H1 (cell line): ENCODE results near the gene SEC16A. TPM values are rescaled to one million over a fixed set of nuclear protein-coding genes. Genes with fewer than 3 reads are reported as not detected.

ENCODE experiments used
- ASH2L ChIP-seq: fragments of 200-600, 300-600 bp; sonication (generic); IDR thresholded peaks from one replicate; pipeline ENCODE4 v1.7.1; 2017; ENCODE audit warnings: low read length
- HDAC2 ChIP-seq, 2 experiments: fragments of 300-600 bp in 1 of 2; sonication (generic) in 1 of 2; IDR thresholded peaks; 2 replicates each; pipeline ENCODE4 v1.6.1; 2011 to 2012; ENCODE audit warnings: low read depth in 2 of 2, low read length in 2 of 2, mild to moderate bottlenecking in 2 of 2, moderate library complexity in 2 of 2, borderline replicate concordance in 1 of 2, inconsistent platforms in 1 of 2
- polyA plus RNA-seq, 7 experiments: library from polyadenylated mRNA; depleted of rRNA in 3 of 7; stranded (reverse) in 5 of 7; unstranded in 2 of 7; fragments of >200 nt in 5 of 7; fragments of 200-250 nt in 2 of 7; gene quantifications; 1 replicate in 5 of 7; 2 replicates in 1 of 7; 4 replicates in 1 of 7; pipeline versions ENCODE4 v1.2.1 to v1.2.3, GENCODE V29; 2011 to 2013; ENCODE audit warnings: missing spikeins in 2 of 7, mixed read lengths in 2 of 7
- total RNA-seq: library from RNA; stranded (reverse); fragmentation: NEBNext Ultra II Directional; extraction: Animal tissue kit (Norgen Biotek cat#: 25700); gene quantifications from 2 replicates; pipeline ENCODE4 v1.2.1, GENCODE V29; 2021
- TF ChIP-seq, protein P1 (sequence below): fragments of 300-600 bp; sonication (generic); IDR thresholded peaks from 2 replicates; pipeline ENCODE4 v1.7.1; 2012; ENCODE audit warnings: low read length, moderate library complexity, mild to moderate bottlenecking, inconsistent platforms; ENCODE audit not compliant: insufficient replicate concordance

The SEC16A gene
- total and polyA plus RNA-seq, 2 of the 8 experiments (the other 6 are each of a cell fraction or from before 2014, with no cell fraction given), result 21.6 to 49.0 TPM

DNA sequence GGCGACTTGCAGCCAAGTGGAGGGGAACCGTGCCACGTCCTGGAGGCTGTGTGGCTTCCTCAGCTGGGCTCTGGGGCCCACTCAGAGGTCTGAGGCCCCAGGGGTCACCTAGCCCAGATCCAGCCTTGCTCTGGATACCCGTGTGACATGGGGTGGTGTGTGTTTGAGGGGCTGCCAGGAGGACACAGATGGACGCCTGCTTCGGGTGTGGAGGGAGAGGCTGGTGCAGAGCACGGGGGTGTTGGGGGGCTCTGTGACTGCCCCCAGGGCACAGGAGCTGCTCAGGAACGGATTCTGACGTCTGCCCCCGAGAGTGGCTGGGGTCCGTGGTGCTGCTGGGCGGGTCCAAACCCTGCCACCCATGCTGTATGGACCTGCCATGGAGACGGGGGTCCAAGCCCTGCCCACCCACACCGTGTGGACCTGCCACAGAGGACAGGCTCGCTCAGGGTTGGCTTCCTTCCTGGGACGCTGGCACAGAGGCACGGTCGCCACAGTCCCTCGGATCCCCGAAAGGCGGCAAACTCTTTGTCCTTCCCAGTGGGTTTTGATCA, 53.7 kb downstream of the SEC16A start (continued):
- TF ChIP-seq, protein P1, sequence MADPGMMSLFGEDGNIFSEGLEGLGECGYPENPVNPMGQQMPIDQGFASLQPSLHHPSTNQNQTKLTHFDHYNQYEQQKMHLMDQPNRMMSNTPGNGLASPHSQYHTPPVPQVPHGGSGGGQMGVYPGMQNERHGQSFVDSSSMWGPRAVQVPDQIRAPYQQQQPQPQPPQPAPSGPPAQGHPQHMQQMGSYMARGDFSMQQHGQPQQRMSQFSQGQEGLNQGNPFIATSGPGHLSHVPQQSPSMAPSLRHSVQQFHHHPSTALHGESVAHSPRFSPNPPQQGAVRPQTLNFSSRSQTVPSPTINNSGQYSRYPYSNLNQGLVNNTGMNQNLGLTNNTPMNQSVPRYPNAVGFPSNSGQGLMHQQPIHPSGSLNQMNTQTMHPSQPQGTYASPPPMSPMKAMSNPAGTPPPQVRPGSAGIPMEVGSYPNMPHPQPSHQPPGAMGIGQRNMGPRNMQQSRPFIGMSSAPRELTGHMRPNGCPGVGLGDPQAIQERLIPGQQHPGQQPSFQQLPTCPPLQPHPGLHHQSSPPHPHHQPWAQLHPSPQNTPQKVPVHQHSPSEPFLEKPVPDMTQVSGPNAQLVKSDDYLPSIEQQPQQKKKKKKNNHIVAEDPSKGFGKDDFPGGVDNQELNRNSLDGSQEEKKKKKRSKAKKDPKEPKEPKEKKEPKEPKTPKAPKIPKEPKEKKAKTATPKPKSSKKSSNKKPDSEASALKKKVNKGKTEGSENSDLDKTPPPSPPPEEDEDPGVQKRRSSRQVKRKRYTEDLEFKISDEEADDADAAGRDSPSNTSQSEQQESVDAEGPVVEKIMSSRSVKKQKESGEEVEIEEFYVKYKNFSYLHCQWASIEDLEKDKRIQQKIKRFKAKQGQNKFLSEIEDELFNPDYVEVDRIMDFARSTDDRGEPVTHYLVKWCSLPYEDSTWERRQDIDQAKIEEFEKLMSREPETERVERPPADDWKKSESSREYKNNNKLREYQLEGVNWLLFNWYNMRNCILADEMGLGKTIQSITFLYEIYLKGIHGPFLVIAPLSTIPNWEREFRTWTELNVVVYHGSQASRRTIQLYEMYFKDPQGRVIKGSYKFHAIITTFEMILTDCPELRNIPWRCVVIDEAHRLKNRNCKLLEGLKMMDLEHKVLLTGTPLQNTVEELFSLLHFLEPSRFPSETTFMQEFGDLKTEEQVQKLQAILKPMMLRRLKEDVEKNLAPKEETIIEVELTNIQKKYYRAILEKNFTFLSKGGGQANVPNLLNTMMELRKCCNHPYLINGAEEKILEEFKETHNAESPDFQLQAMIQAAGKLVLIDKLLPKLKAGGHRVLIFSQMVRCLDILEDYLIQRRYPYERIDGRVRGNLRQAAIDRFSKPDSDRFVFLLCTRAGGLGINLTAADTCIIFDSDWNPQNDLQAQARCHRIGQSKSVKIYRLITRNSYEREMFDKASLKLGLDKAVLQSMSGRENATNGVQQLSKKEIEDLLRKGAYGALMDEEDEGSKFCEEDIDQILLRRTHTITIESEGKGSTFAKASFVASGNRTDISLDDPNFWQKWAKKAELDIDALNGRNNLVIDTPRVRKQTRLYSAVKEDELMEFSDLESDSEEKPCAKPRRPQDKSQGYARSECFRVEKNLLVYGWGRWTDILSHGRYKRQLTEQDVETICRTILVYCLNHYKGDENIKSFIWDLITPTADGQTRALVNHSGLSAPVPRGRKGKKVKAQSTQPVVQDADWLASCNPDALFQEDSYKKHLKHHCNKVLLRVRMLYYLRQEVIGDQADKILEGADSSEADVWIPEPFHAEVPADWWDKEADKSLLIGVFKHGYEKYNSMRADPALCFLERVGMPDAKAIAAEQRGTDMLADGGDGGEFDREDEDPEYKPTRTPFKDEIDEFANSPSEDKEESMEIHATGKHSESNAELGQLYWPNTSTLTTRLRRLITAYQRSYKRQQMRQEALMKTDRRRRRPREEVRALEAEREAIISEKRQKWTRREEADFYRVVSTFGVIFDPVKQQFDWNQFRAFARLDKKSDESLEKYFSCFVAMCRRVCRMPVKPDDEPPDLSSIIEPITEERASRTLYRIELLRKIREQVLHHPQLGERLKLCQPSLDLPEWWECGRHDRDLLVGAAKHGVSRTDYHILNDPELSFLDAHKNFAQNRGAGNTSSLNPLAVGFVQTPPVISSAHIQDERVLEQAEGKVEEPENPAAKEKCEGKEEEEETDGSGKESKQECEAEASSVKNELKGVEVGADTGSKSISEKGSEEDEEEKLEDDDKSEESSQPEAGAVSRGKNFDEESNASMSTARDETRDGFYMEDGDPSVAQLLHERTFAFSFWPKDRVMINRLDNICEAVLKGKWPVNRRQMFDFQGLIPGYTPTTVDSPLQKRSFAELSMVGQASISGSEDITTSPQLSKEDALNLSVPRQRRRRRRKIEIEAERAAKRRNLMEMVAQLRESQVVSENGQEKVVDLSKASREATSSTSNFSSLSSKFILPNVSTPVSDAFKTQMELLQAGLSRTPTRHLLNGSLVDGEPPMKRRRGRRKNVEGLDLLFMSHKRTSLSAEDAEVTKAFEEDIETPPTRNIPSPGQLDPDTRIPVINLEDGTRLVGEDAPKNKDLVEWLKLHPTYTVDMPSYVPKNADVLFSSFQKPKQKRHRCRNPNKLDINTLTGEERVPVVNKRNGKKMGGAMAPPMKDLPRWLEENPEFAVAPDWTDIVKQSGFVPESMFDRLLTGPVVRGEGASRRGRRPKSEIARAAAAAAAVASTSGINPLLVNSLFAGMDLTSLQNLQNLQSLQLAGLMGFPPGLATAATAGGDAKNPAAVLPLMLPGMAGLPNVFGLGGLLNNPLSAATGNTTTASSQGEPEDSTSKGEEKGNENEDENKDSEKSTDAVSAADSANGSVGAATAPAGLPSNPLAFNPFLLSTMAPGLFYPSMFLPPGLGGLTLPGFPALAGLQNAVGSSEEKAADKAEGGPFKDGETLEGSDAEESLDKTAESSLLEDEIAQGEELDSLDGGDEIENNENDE, result no peak
- TF ChIP-seq HDAC2 (IDR thresholded peaks at IDR 0.05; ENCODE audit: borderline replicate concordance in 1 of 2, low read depth in 2 of 2, low read length in 2 of 2) (no peak), ASH2L (no peak)
